Stimulated activated CD4-positive, alpha-beta T cell treated with anti-CD3 and anti-CD28 coated beads, Interleukin-4, amount 100 ng/mL, for 48 hours (primary cell): ENCODE data around the gene PIP5K1A.

Experiments used
- DNase-seq, 2 donors: peaks; one replicate each; pipeline ENCODE4 v3.0.0-alpha.2; 2020; ENCODE audit warnings: low read depth in 2 of 2

The PIP5K1A gene

GRCh38 chr1:151289080-151289935 lies 91.0 kb downstream of the PIP5K1A start:
- no peak for DNase-seq

GRCh38 chr1:151289991-151290708 lies 91.8 kb downstream of the PIP5K1A start:
- DNase-seq: no peak

GRCh38 chr1:151290709-151291303 lies 92.5 kb downstream of the PIP5K1A start:
- DNase-seq: no peak

- no peak for DNase-seq
These were observed 94.1 kb downstream of the PIP5K1A start for GRCh38 chr1:151292207-151293030.

- DNase-seq: no peak
These were observed 94.7 kb downstream of the PIP5K1A start for GRCh38 chr1:151293093-151293492.

- DNase-seq: no peak
These were observed 96.5 kb downstream of the PIP5K1A start for GRCh38 chr1:151294742-151295462.
